Lung (tissue), 12 donors: ENCODE measurements around the gene VARS1. TPM values are rescaled to one million over a fixed set of nuclear protein-coding genes. Genes with fewer than 3 reads are reported as not detected.

Experiments
- ATAC-seq: fragments of 200-7000 bp; cut with Tn5 transposase; one replicate; pipeline ENCODE4 v1.9.1; 2020; ENCODE audit warnings: moderate number of reproducible peaks; ENCODE audit not compliant: insufficient read depth, low FRiP score
- DNase-seq, 3 donors: peaks; one replicate each; pipeline ENCODE4 v3.0.0-alpha.2; 2013 to 2017
- H3K27ac ChIP-seq, 2 donors: one replicate each; pipeline ENCODE4 v1.5.1; 2013; ENCODE audit warnings: mild to moderate bottlenecking in 2 of 2, moderate library complexity in 2 of 2, control low read depth in 1 of 2, inconsistent platforms in 1 of 2, low read depth in 1 of 2, low read length in 1 of 2
- H3K27me3 ChIP-seq, 3 donors: one replicate each; pipeline ENCODE4 v1.5.1; 2013; ENCODE audit warnings: low read length in 2 of 3; ENCODE audit not compliant: control insufficient read depth in 3 of 3, insufficient read depth in 3 of 3
- H3K36me3 ChIP-seq, 4 donors: one replicate each; pipeline ENCODE4 v1.5.1; 2013; ENCODE audit warnings: low read length in 4 of 4, mild to moderate bottlenecking in 1 of 4, moderate library complexity in 1 of 4; ENCODE audit not compliant: control insufficient read depth in 4 of 4, insufficient read depth in 4 of 4
- H3K4me1 ChIP-seq, 5 donors: one replicate each; pipeline ENCODE4 v1.5.1; 2013; ENCODE audit warnings: low read length in 5 of 5, mild to moderate bottlenecking in 2 of 5, moderate library complexity in 1 of 5; ENCODE audit not compliant: control insufficient read depth in 5 of 5, insufficient read depth in 5 of 5
- H3K4me3 ChIP-seq: one replicate; pipeline ENCODE4 v1.5.1; 2013; ENCODE audit warnings: mild to moderate bottlenecking, control low read depth, moderate library complexity
- H3K9ac ChIP-seq, 2 donors: one replicate each; pipeline ENCODE4 v1.5.1; 2013; ENCODE audit warnings: low read length in 2 of 2, control low read depth in 1 of 2; ENCODE audit not compliant: insufficient read depth in 1 of 2
- H3K9me3 ChIP-seq, 4 donors: one replicate each; pipeline ENCODE4 v1.5.1; 2013; ENCODE audit warnings: low read length in 3 of 4, mild to moderate bottlenecking in 1 of 4, moderate library complexity in 1 of 4; ENCODE audit not compliant: control insufficient read depth in 4 of 4, insufficient read depth in 3 of 4
- WGBS, 2 donors: extraction: QIAGEN DNeasy Blood & Tissue Kit; methylation state at CpG; one replicate each; pipeline ENCODE4 v1.1.7; 2013; 5-methylcytosine and 5-hydroxymethylcytosine counted together
- polyA plus RNA-seq, 2 donors: library from polyadenylated mRNA; stranded (reverse); fragments of 200-250 nt; gene quantifications; one replicate each; pipeline ENCODE4 v1.2.1, GENCODE V29; 2013
- total RNA-seq, 2 donors: library from RNA; depleted of rRNA in 1 of 2; stranded (reverse); fragments of >200 nt in 1 of 2; gene quantifications; one replicate each; pipeline ENCODE4 v1.2.1, GENCODE V29; 2014 to 2021
- TF ChIP-seq, protein P1 (sequence below): IDR thresholded peaks from 2 replicates; pipeline ENCODE4 v1.5.1; 2012; ENCODE audit warnings: mild to moderate bottlenecking; ENCODE audit errors: control extremely low read depth, extremely low read depth
- donor health status: control.
- donor health status: control.
- donor health status: Bipolar disorder and iron deficiency.
- donor health status: healthy.
- donor health status: DM: yes; HTN: yes; CAD: no.

The VARS1 gene
- total and polyA plus RNA-seq, 4 donors, result 32.2 to 95.4 (median 41.0) TPM

- TF ChIP-seq, protein P1, sequence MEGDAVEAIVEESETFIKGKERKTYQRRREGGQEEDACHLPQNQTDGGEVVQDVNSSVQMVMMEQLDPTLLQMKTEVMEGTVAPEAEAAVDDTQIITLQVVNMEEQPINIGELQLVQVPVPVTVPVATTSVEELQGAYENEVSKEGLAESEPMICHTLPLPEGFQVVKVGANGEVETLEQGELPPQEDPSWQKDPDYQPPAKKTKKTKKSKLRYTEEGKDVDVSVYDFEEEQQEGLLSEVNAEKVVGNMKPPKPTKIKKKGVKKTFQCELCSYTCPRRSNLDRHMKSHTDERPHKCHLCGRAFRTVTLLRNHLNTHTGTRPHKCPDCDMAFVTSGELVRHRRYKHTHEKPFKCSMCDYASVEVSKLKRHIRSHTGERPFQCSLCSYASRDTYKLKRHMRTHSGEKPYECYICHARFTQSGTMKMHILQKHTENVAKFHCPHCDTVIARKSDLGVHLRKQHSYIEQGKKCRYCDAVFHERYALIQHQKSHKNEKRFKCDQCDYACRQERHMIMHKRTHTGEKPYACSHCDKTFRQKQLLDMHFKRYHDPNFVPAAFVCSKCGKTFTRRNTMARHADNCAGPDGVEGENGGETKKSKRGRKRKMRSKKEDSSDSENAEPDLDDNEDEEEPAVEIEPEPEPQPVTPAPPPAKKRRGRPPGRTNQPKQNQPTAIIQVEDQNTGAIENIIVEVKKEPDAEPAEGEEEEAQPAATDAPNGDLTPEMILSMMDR, result no peak
- Histone ChIP-seq H3K4me3 (no peak overlapping the region), H3K27me3 (no peaks in the 10 kb centered on the region), H3K9me3 (no peaks in the 10 kb centered on the region), H3K4me1 (peaks cover 0 to 2% (median 0%) of the 10 kb centered on the region in 5 donors), H3K27ac (no peak overlapping the region), H3K36me3 (peaks cover 0 to 3% (median 0%) of the 10 kb centered on the region in 4 donors), H3K9ac (no peak overlapping the region)
- ATAC-seq (no peak), DNase-seq (no peak)
- 96 to 98% methylated on average over 5 of the region's 5 CpGs for WGBS, 2 donors
These were observed 34.8 kb downstream of the VARS1 start for GRCh38 chr6:31760790-31761189.

DNA sequence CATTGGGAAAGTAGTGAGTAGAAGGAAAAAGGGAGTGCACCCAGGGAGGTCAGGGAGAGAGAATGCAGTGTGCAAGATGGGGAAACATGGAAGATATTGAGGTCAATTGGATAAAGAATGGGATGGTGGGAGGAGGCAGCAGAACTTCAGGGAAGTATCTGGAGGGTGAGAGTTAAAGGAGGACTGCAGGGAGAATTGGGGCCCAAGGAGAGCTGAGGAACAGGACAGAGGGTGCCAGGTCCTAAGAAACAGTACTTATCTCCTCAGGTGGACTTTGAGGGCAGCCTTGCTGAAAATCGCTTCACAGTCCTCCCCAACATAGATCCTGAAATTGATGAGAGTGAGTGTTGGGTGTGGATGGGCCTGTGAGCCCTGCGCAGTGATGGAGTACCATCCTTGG, 37.3 kb downstream of the VARS1 start:
- Histone ChIP-seq H3K4me3 (no peak overlapping the region), H3K36me3 (peaks cover 0 to 3% (median 0%) of the 10 kb centered on the region in 4 donors), H3K9me3 (no peaks in the 10 kb centered on the region), H3K27me3 (no peaks in the 10 kb centered on the region), H3K9ac (no peak overlapping the region), H3K4me1 (peaks cover 0 to 1% (median 0%) of the 10 kb centered on the region in 5 donors), H3K27ac (no peak overlapping the region)
- TF ChIP-seq, protein P1, result no peak
- ATAC-seq (no peak), DNase-seq (no peak)
- 96 to 98% methylated on average over 2 of the region's 2 CpGs for WGBS, 2 donors

- WGBS, 2 donors, result 76 to 80% methylated on average over 8 of the region's 8 CpGs
- no peak overlapping the region for H3K4me3 ChIP-seq
- no peak for ATAC-seq
These were observed 42.7 kb downstream of the VARS1 start for GRCh38 chr6:31752739-31753319.

More at GRCh38 chr6:31752739-31753319, 42.7 kb downstream of the VARS1 start:
- Histone ChIP-seq H3K4me1 (no peaks in the 10 kb centered on the region), H3K36me3 (peaks cover 0 to 1% (median 0%) of the 10 kb centered on the region in 4 donors), H3K9me3 (no peaks in the 10 kb centered on the region), H3K9ac (no peak overlapping the region), H3K27me3 (no peaks in the 10 kb centered on the region), H3K27ac (no peak overlapping the region)
- DNase-seq, result no peak
- TF ChIP-seq, protein P1, result no peak
